Pericardium fibroblast (primary cell): ENCODE data around the gene OR6B3. TPM values are rescaled to one million over a fixed set of nuclear protein-coding genes. Genes with fewer than 3 reads are reported as not detected.

Experiments
- total RNA-seq: library from RNA; depleted of rRNA; stranded (reverse); fragments of >200 nt; gene quantifications from 2 replicates; pipeline ENCODE4 v1.2.3, GENCODE V29; 2015

Gene OR6B3
- total RNA-seq: not detected in 2 replicates

GRCh38 chr2:240053173-240054155 is at the start of gene OR6B3:
OR6B3 (minus strand) TSS chr2:240053521.

GRCh38 chr2:240030379-240031094 is 22.8 kb downstream of the OR6B3 start, which contains the start of gene OR6B2:
OR6B2 (minus strand) TSS chr2:240030429; CDS start chr2:240030429, 0 bp downstream.

Other genes with a start within 250 kb of the OR6B3 start
- 119 and 134 TPM in 2 replicates for gene NDUFA10, start 28.2 kb downstream of the OR6B3 start, total RNA-seq
- not detected in 2 replicates for gene OR6B2, start 23.1 kb downstream of the OR6B3 start, total RNA-seq
- 193 and 270 TPM in 2 replicates for gene COPS9, start 82.8 kb upstream of the OR6B3 start, total RNA-seq
- gene OTOS, start 87.1 kb upstream of the OR6B3 start, total RNA-seq: not detected in 2 replicates